ENCODE measurements around the gene MAML2. TPM values are rescaled to one million over a fixed set of nuclear protein-coding genes. Genes with fewer than 3 reads are reported as not detected.

The MAML2 gene
- total and polyA plus RNA-seq, 2 experiments from 2014 or later: 4.7 to 15.3 TPM

GRCh38 chr11:96103721-96104120 lies 239.3 kb downstream of the MAML2 start:
- DNase-seq (ENCODE audit: low spot score): no peak
- no peak overlapping the region for H3K4me3 ChIP-seq
- H4K20me1 ChIP-seq (ENCODE audit: insufficient read depth, poor library complexity, severe bottlenecking): no peaks in the 10 kb centered on the region
- TF ChIP-seq EZH2phosphoT487 (IDR thresholded peaks at IDR 0.05; ENCODE audit: low read depth, severe bottlenecking, unreplicated experiment): no peak
- TF ChIP-seq CTCF (IDR thresholded peaks at IDR 0.05; ENCODE audit: poor library complexity): no peak
- no peak for TF ChIP-seq EZH2 (IDR thresholded peaks at IDR 0.05; ENCODE audit: borderline replicate concordance)
- no peaks in the 10 kb centered on the region for H3K9me2 ChIP-seq (replicated peaks; ENCODE audit: insufficient read depth)
- H3K27me3 ChIP-seq: no peaks in the 10 kb centered on the region
- 95% methylated on average over 6 of the region's 6 CpGs for WGBS (ENCODE audit: low lambda C conversion rate, missing lambda C conversion rate)
- H2AFZ ChIP-seq: no peak overlapping the region
- peaks cover 9% of the 10 kb centered on the region for H3K4me1 ChIP-seq (ENCODE audit: insufficient read depth)
- peaks cover 24% of the 10 kb centered on the region for H3K79me2 ChIP-seq
- no peak overlapping the region for H3K4me2 ChIP-seq
- H3K27ac ChIP-seq: no peak overlapping the region
- H3K36me3 ChIP-seq (replicated peaks; ENCODE audit: insufficient read depth, low read depth): no peaks in the 10 kb centered on the region
- no peaks in the 10 kb centered on the region for H3K9me3 ChIP-seq (ENCODE audit: low read depth)

GRCh38 chr11:96103102-96103501 lies 239.9 kb downstream of the MAML2 start:
- H4K20me1 ChIP-seq (ENCODE audit: insufficient read depth, poor library complexity, severe bottlenecking): no peaks in the 10 kb centered on the region
- WGBS (ENCODE audit: low lambda C conversion rate, missing lambda C conversion rate): 100% methylated on average over 1 of the region's 1 CpG
- TF ChIP-seq EZH2phosphoT487 (IDR thresholded peaks at IDR 0.05; ENCODE audit: low read depth, severe bottlenecking, unreplicated experiment) (no peak), CTCF (IDR thresholded peaks at IDR 0.05; ENCODE audit: poor library complexity) (no peak)
- no peaks in the 10 kb centered on the region for H3K36me3 ChIP-seq (replicated peaks; ENCODE audit: insufficient read depth, low read depth)
- H2AFZ ChIP-seq: no peak overlapping the region
- H3K27ac ChIP-seq: peak overlapping the region; percentile 18
- DNase-seq (ENCODE audit: low spot score): no peak
- H3K4me3 ChIP-seq: no peak overlapping the region
- H3K4me1 ChIP-seq (ENCODE audit: insufficient read depth): peaks cover 15% of the 10 kb centered on the region
- no peak overlapping the region for H3K4me2 ChIP-seq
- H3K9me3 ChIP-seq (ENCODE audit: low read depth): no peaks in the 10 kb centered on the region
- no peaks in the 10 kb centered on the region for H3K9me2 ChIP-seq (replicated peaks; ENCODE audit: insufficient read depth)
- H3K27me3 ChIP-seq: no peaks in the 10 kb centered on the region
- peaks cover 24% of the 10 kb centered on the region for H3K79me2 ChIP-seq

GRCh38 chr11:96102664-96103078 lies 240.3 kb downstream of the MAML2 start:
- Histone ChIP-seq H3K36me3 (replicated peaks; ENCODE audit: insufficient read depth, low read depth) (no peaks in the 10 kb centered on the region), H3K79me2 (peaks cover 23% of the 10 kb centered on the region), H3K9me2 (replicated peaks; ENCODE audit: insufficient read depth) (no peaks in the 10 kb centered on the region), H3K4me3 (no peak overlapping the region), H3K9me3 (ENCODE audit: low read depth) (no peaks in the 10 kb centered on the region), H2AFZ (no peak overlapping the region), H4K20me1 (ENCODE audit: insufficient read depth, poor library complexity, severe bottlenecking) (no peaks in the 10 kb centered on the region), H3K4me2 (no peak overlapping the region), H3K4me1 (ENCODE audit: insufficient read depth) (peaks cover 20% of the 10 kb centered on the region), H3K27ac (peak overlapping the region; percentile 29), H3K27me3 (no peaks in the 10 kb centered on the region)
- 46% methylated on average over 2 of the region's 2 CpGs for WGBS (ENCODE audit: low lambda C conversion rate, missing lambda C conversion rate)
- DNase-seq (ENCODE audit: low spot score): no peak
- TF ChIP-seq EZH2phosphoT487 (IDR thresholded peaks at IDR 0.05; ENCODE audit: low read depth, severe bottlenecking, unreplicated experiment): no peak
- TF ChIP-seq EZH2 (IDR thresholded peaks at IDR 0.05; ENCODE audit: borderline replicate concordance): no peak
- TF ChIP-seq CTCF (IDR thresholded peaks at IDR 0.05; ENCODE audit: poor library complexity): no peak

GRCh38 chr11:96101146-96101545 lies 241.8 kb downstream of the MAML2 start:
- Histone ChIP-seq H3K4me1 (ENCODE audit: insufficient read depth) (peaks cover 34% of the 10 kb centered on the region), H2AFZ (no peak overlapping the region), H3K9me2 (replicated peaks; ENCODE audit: insufficient read depth) (no peaks in the 10 kb centered on the region), H3K4me2 (no peak overlapping the region), H3K79me2 (peaks cover 29% of the 10 kb centered on the region), H3K36me3 (replicated peaks; ENCODE audit: insufficient read depth, low read depth) (no peaks in the 10 kb centered on the region), H3K4me3 (no peak overlapping the region), H4K20me1 (ENCODE audit: insufficient read depth, poor library complexity, severe bottlenecking) (no peaks in the 10 kb centered on the region), H3K27me3 (no peaks in the 10 kb centered on the region), H3K27ac (peak overlapping the region; percentile 6), H3K9me3 (ENCODE audit: low read depth) (no peaks in the 10 kb centered on the region)
- TF ChIP-seq EZH2phosphoT487 (IDR thresholded peaks at IDR 0.05; ENCODE audit: low read depth, severe bottlenecking, unreplicated experiment): no peak
- no peak for TF ChIP-seq EZH2 (IDR thresholded peaks at IDR 0.05; ENCODE audit: borderline replicate concordance)
- no peak for DNase-seq (ENCODE audit: low spot score)
- WGBS (ENCODE audit: low lambda C conversion rate, missing lambda C conversion rate): 86% methylated on average over 4 of the region's 4 CpGs

Data from hepatocyte (in vitro differentiated cells).